Stimulated activated CD4-positive, alpha-beta T cell treated with anti-CD3 and anti-CD28 coated beads, Interleukin-12 subunit alpha, Interleukin-12 subunit beta, amount 100 ng/mL, for 4 hours (primary cell): ENCODE results near the gene CALML5.

Source experiments
- DNase-seq: peaks from one replicate; pipeline ENCODE4 v3.0.0-alpha.2; 2020

The CALML5 gene

DNA sequence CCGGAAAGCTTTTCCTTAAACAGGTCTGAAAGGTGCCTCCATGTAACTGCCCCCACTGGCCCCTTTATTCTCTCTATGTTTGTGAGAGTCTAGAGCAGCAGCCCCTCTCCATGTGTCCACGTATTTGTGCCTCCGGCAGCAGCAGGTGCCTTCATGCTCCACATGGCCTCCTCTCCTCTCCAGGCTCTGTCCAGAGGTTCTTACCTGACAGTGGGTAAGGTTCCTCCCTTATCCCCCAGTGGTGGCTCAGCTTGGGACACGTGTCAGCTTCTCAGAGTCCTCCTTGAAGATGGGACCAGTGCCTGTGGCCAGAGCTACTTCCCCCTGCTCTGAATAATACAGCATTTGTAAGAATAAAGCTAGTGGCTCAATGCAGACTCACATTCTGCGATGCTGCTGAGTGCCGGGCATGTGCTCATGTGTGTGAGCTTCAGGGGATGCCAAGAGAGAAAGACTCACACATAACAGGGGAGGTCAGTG is 33.3 kb upstream of the CALML5 start:
- DNase-seq: no peak

GRCh38 chr10:5532307-5532605 is 32.9 kb upstream of the CALML5 start:
- DNase-seq: no peak

- DNase-seq: no peak
Observed at GRCh38 chr10:5531558-5532306, 32.4 kb upstream of the CALML5 start.

- no peak for DNase-seq
Observed at GRCh38 chr10:5530846-5531557, 31.6 kb upstream of the CALML5 start.

DNA sequence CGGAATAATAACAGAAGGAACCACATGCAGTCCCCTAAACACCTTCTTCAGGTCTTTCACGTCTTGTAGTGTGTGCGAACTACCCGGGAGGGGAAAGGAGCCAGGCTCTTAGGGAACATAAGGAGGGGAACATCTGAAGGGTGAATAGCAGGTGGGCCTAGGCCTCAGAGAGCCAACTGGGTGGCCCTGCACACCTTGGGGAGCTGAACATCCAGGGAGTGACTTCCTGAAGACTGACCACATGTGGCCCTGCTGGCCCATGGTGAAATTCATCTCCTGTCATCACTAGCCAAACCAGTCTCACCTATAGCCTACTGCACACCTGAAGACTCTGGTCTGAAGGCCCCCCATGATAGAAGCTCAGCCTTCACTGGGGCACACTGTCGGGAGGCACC is 31.0 kb upstream of the CALML5 start:
- DNase-seq: no peak

DNA sequence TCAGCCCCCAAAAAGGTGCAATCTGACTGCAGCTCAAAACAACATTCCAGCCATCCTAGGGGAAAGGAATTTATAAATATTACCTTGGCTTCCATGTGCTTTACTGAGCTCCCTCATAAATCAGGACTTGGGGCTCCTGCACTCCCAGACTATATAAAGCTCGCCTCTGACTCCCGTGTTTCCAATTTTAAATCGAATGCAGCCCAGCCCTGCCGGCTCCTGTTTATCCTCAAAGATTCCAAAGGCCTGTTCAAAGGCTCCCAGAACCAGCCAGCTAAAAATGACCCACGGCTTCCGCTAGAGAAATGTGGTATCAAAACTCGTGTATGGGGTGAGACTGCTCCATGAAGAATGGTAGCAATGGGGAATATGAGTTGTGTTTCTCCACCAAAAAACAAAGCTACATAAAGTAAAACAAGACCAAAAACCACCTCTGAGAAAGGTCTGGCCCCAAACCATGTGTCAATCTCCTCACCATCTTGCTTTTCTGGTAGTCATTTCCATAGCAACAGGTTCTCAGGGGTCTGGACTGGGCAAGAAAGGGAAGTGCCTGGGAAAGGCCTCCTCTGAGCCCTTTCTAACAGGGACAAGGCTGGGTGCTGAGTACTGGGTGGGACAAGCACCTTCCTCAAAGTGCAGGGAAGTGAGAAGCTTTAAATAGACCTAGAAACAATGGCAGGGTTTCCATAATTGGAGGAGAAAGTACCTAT is 30.5 kb upstream of the CALML5 start:
- DNase-seq: no peak

DNA sequence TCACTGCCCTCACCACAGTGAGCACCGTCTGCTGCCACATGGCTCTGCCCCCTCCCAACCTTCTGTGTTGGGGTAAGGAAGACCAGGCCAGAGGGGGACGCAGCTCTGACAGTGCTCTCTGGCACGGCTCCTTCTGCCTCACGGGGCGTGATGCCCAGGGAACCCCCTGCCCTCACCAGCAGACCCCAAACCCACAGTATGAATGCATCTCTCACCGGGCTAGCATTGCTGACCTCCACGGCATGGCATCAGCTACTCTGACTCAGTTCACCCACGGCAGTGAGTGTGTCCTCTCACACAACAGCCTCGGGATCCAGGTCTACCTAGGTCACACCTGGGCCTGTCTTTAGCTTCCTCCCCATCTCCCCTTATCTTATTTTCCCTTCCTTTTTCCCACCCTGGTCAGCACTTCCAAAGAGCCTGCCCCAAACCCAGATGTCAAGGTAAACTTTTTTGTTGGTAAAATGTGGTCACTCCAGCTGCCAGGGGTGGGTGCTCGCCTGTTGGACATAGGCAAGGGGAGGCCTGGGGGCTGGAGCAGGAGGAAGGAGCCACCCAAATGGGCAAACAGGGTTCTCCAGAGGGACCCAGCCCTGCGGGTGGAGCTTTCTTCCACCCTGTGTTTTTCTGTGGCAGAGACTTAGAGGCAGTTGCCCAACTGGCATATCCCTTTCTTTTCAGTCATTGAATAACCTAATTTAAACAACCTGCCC is 29.8 kb upstream of the CALML5 start:
- DNase-seq: no peak

DNA sequence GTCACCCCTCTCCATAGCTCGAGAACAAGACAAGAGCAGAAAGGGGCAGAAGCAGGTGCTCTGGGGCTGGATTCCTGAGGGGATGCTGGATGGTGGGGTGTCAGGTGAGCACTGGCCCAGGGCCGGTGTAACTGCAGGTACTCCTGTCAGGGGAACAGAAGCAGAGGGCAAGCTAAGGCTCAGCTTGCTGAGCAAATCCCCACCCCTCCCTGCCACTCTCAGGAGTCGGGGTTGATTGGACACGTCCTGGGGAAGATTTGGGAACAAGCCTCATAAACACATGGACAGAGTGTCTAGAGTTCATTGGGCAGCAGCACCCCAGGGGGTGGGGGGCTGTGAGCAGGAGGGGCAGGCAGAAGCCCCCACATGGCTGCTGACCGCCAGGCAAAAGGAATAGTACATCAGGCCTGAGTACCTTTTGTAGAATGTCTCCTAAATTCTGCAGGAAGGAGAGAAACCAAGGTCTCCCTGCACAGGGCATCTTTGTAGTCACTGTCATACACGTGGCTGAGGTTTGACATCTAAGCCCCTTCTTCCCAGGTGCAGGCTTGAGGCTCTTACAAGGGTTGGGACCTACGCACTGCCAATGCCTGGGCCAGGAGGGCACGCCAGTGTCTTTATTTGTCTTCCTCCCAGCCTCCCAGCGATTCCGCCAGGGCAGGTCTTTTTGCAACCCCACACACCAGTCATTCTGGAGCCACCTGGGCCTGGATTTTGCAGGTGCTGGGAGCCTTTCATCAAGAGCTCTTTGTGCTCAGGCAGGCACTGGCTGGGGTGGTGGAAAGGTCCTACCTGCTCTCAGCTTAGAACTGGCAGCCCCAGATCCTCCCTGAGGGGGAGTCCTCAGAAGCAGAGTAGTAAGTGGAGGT is 28.2 kb upstream of the CALML5 start:
- DNase-seq: no peak

DNA sequence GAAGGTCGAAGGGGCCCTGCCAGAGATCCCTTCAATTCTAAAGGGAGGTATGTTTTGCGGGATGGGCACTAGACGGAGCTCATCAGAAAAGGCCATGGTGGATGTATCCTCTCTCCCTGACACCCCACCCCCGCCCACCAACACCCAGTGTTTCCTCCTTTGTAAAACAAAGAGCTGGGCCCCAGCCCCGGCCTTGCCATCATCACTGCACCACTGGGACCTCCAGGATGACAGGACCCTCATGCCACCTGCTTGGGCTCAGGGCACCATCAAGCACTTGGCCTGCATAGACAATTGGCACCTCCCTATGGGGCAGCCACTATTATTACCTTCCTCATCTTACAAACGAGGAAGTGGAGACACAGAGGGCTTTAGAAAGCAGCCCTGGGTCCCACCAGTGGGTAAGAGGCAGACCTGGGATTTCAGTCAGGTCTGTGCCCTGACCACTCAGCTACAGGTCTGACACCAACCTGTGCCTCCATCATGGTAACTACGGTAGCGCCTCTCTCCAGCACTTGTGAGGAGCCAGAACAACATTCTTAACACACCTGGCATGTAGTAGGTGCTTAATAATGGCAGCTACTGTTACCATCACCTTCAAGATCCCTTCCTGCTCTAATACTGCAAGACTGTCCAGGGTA is 27.4 kb upstream of the CALML5 start:
- no peak for DNase-seq

GRCh38 chr10:5525561-5526341 is 26.4 kb upstream of the CALML5 start:
- no peak for DNase-seq

GRCh38 chr10:5524641-5525560 is 25.5 kb upstream of the CALML5 start, which contains the start of gene CALML3:
Gene CALML3 (plus strand): TSS chr10:5524961. CDS start chr10:5525086, 125 bp downstream.
- no peak for DNase-seq

DNA sequence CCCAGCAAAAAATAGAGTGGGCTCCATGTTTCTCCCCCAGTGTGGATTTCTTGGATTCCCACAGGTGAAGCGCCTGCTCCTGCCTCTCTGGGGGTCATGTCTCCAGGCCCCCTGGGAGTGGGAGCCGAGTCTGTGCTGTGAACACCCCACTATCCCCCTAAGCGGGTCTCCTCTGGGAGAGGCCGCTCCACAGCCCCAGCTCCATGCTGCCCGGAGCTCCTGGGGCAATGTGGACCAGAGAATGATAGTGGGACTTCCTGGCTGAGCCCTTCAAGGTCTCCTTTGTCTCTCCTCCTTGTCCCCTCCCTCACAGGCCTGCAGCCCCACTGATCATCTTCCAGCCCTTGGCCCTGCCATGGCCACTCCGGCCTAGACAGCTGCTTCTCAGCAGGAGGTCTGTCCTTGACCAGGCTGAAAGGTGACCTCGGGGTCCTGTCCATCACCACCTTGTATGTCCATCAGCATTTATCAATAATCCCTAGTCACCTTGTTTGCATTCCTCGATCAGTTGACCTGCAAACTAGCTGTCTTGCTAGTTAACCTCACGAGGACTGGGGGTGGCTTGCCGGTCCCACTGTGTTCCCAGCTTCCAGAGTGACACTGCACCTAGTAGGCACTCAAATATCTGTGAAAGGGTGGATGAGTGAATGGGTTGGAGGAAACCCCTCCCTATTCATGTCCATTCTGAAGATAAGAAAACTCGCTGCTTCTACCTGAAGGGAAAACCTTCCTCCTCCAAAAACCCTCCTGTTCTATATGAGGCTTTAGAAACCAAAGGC is 24.6 kb upstream of the CALML5 start:
- DNase-seq: no peak

DNA sequence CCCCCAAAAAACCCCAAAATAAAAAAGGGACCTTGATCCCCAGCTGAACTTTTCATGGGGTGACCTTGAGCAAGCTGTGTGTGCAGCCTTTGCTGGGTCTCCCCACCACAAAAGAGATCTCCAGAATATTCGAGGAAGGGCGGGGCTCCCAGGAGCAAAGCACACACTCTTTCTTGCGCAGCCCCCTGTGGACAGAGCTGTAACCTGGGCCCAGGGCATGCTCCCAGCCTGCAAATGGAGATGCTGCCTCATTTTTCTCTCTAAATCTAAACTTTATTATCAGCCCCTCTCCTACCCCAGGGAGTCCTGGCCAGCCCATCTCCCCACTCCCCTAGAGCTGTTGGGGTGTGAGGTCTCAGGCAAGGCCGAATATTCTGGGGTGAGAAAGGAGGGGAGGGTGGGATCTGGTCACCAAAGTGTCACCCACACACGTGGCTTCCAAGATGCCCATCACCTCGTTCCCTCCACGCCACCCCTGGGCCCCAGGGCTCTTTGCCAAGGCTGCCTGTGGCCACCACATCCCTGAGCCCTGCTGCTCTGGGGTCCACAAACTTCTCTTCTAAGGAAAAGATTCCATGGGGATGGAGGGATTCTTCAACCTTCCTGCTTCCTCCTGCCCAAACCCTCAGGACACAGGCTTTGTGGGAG is 23.7 kb upstream of the CALML5 start:
- no peak for DNase-seq

GRCh38 chr10:5519054-5519453 is 19.7 kb upstream of the CALML5 start:
- no peak for DNase-seq

GRCh38 chr10:5518143-5518542 is 18.8 kb upstream of the CALML5 start:
- no peak for DNase-seq

- no peak for DNase-seq
Observed at GRCh38 chr10:5517546-5517945, 18.2 kb upstream of the CALML5 start.

GRCh38 chr10:5515948-5516761 is 16.8 kb upstream of the CALML5 start:
- DNase-seq: no peak
